OCI-LY3 (cell line): ENCODE measurements around the gene SELENOS.
A peak's percentile ranks its signal among the peaks of the same experiment; 100 is the strongest.

Experiments used
- H2AFZ ChIP-seq: fragments of 200-600, 300-600 bp; shearing (Covaris generic); 2 replicates; pipeline ENCODE4 v1.6.0; 2014; ENCODE audit warnings: antibody characterized with exemption, low read depth, low read length
- H3K27ac ChIP-seq: fragments of 200-600, 300-600 bp; sonication (generic); 2 replicates; pipeline ENCODE4 v1.5.1; 2014; ENCODE audit warnings: mild to moderate bottlenecking, low read length, moderate library complexity, mixed read lengths
- H3K27me3 ChIP-seq: fragments of 200-600, 300-600 bp; sonication (generic); 2 replicates; pipeline ENCODE4 v1.6.1; 2014; ENCODE audit warnings: low read depth, low read length, mixed read lengths
- H3K36me3 ChIP-seq: fragments of 200-600, 300-600 bp; sonication (generic); replicated peaks from 2 replicates; pipeline ENCODE3; 2014; ENCODE audit warnings: low read depth, low read length, mixed read lengths
- H3K4me1 ChIP-seq: fragments of 300-600, 200-600 bp; sonication (generic); 2 replicates; pipeline ENCODE4 v1.6.1; 2014; ENCODE audit warnings: low read length, mixed read lengths
- H3K4me2 ChIP-seq: fragments of 200-600, 300-600 bp; sonication (generic); 2 replicates; pipeline ENCODE4 v1.6.1; 2014; ENCODE audit warnings: low read length, mixed read lengths
- H3K4me3 ChIP-seq: fragments of 300-600, 200-600 bp; sonication (generic); 2 replicates; pipeline ENCODE4 v1.5.1; 2014; ENCODE audit warnings: antibody characterized with exemption, mild to moderate bottlenecking, low read length, moderate library complexity
- H3K79me2 ChIP-seq: fragments of 300-600, 200-600 bp; shearing (Covaris generic); 2 replicates; pipeline ENCODE4 v1.6.1; 2014; ENCODE audit warnings: mild to moderate bottlenecking, low read length, mixed read lengths
- H3K9ac ChIP-seq: fragments of 300-600, 200-600 bp; shearing (Covaris generic); 2 replicates; pipeline ENCODE4 v1.6.0; 2014; ENCODE audit warnings: mild to moderate bottlenecking, low read length, moderate library complexity
- H3K9me3 ChIP-seq: fragments of 200-600, 300-600 bp; shearing (Covaris generic); 2 replicates; pipeline ENCODE4 v1.6.1; 2014; ENCODE audit warnings: low read length, mixed read lengths; ENCODE audit not compliant: insufficient read depth
- H4K20me1 ChIP-seq: fragments of 200-600, 300-600 bp; sonication (generic); 2 replicates; pipeline ENCODE4 v1.6.1; 2016; ENCODE audit warnings: low read length, mixed read lengths; ENCODE audit not compliant: insufficient read depth
- EZH2phosphoT487 ChIP-seq: fragments of 200-600 bp; shearing (Covaris generic); IDR thresholded peaks from 2 replicates; pipeline ENCODE4 v1.6.1; 2018; ENCODE audit warnings: antibody characterized with exemption, mixed run types, low read depth
- TF ChIP-seq, protein P1 (sequence below): fragments of 200-600, 300-600 bp; sonication (generic); IDR thresholded peaks from 2 replicates; pipeline ENCODE4 v1.5.1; 2014; ENCODE audit warnings: antibody characterized with exemption, low read length, low read depth

SELENOS gene

DNA sequence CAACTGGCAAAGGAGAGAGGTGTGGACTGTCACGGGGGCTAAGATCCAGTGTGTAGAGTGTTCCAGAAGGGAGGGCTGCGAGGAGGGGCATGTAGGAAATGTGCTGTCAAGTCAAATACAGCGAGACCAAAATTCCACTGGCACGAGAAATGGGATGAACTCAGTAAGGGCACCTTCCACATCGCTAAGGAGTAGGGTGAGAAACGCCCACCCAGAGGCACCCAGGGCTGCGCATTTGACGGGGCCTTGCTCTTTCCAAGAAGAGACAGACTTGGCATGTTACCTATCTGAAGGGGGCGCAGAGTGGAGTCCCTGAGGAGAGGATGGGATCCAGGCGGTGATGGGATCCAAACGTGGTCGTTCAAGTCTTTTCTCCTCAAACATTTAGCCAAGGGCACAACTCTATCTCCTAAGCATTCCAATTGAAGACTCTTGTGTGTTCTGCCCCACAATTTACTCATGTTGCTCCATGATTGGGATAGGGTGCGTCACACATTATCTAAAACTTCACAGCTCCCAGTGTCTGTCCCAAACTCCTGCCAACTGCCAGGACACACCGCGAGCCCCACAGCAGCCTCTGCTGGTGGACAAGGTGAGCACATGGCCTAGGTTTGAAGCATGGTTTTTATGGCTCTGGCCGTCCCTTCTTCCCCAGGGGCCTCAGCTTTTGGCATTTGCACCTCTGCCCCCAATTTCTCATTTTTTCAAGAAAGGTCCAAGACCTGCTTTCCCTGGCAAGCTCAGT, 7.6 kb downstream of the SELENOS start:
- Histone ChIP-seq H3K79me2 (no peaks in the 10 kb centered on the region), H3K9ac (no peak overlapping the region), H3K4me3 (no peak overlapping the region), H3K9me3 (no peaks in the 10 kb centered on the region), H3K36me3 (peaks cover 52% of the 10 kb centered on the region), H2AFZ (no peak overlapping the region), H3K27ac (no peak overlapping the region), H4K20me1 (peaks cover 10% of the 10 kb centered on the region), H3K27me3 (no peaks in the 10 kb centered on the region), H3K4me2 (no peak overlapping the region), H3K4me1 (peaks cover 5% of the 10 kb centered on the region)
- TF ChIP-seq EZH2phosphoT487, result no peak
- TF ChIP-seq, protein P1, sequence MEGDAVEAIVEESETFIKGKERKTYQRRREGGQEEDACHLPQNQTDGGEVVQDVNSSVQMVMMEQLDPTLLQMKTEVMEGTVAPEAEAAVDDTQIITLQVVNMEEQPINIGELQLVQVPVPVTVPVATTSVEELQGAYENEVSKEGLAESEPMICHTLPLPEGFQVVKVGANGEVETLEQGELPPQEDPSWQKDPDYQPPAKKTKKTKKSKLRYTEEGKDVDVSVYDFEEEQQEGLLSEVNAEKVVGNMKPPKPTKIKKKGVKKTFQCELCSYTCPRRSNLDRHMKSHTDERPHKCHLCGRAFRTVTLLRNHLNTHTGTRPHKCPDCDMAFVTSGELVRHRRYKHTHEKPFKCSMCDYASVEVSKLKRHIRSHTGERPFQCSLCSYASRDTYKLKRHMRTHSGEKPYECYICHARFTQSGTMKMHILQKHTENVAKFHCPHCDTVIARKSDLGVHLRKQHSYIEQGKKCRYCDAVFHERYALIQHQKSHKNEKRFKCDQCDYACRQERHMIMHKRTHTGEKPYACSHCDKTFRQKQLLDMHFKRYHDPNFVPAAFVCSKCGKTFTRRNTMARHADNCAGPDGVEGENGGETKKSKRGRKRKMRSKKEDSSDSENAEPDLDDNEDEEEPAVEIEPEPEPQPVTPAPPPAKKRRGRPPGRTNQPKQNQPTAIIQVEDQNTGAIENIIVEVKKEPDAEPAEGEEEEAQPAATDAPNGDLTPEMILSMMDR, result peak; percentile 38

DNA sequence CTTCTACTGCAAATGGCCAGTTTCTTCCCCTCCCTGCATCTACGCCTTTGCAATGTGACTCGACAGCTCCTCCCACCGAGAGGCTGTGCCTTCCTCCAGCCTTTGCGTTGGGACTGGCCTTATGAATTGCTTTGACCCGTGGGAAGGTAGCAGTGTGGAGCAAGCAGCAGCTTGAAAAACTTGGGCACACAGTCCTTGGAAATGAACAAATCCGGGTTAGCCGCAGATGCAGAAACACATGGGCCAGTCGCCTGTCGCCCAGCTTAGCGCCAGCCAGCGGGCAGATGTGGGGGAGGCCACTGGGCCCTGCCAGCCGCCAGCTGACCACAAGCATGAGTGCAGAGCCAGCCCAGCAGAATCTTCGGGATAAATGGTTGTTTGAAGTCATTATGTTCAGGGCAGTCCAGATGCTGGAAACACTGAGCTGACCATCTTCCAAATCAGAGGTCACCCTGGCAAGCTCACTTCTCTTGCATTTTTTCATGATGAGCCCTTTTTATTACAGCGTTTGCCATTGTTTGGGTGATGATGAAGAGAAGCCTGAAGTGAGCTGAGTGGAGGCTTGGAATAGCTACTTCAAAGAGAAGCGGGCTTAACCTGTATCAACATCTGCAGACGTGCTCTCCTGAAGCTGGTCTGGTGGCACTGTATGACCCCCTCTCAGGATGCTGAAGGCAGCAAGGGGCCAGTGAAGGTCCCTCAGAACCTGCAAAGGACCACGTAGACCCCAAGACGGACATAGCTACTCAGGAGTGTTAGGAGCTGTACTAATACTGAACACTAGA, 9.8 kb downstream of the SELENOS start:
- no peak overlapping the region for H3K9ac ChIP-seq
- no peak overlapping the region for H2AFZ ChIP-seq
- H3K36me3 ChIP-seq, result peaks cover 31% of the 10 kb centered on the region
- no peak overlapping the region for H3K27ac ChIP-seq
- H3K9me3 ChIP-seq, result no peaks in the 10 kb centered on the region
- no peak overlapping the region for H3K4me2 ChIP-seq
- H3K79me2 ChIP-seq, result no peaks in the 10 kb centered on the region
- no peak overlapping the region for H3K4me3 ChIP-seq
- TF ChIP-seq, protein P1, result no peak
- TF ChIP-seq EZH2phosphoT487, result no peak
- H3K4me1 ChIP-seq, result peaks cover 4% of the 10 kb centered on the region; the same call in 1 of the 2 replicates
- H3K27me3 ChIP-seq, result 0 out of 2 replicates have a peak, but pooled peaks cover 3% of the 10 kb centered on the region
- H4K20me1 ChIP-seq, result no peaks in the 10 kb centered on the region

DNA sequence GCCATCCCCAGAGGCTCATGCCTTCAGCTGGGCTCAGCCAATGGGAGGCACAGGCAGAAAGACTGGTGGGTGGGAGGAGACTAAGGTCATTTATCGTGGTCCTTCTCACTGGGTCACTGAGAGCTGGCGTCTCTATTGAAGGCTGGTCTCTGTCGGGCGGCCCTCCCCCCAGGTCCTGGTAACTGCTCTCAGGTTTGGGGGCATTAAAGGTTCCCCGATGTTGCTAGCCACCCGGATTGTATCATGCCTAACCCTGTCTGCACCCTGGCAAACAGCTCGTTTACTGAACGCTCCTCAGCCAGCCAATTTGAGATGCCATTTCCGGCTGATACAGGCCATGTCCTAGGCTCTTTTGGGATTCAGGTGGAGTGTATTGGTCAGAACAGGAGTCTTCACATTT, 10.5 kb downstream of the SELENOS start:
- 0 out of 2 replicates have a peak, but pooled peaks cover 3% of the 10 kb centered on the region for H3K27me3 ChIP-seq
- H3K4me2 ChIP-seq, result no peak overlapping the region
- no peak overlapping the region for H2AFZ ChIP-seq
- H3K9me3 ChIP-seq, result no peaks in the 10 kb centered on the region
- peaks cover 23% of the 10 kb centered on the region for H3K36me3 ChIP-seq
- peaks cover 4% of the 10 kb centered on the region; the same call in 1 of the 2 replicates for H3K4me1 ChIP-seq
- H3K79me2 ChIP-seq, result no peaks in the 10 kb centered on the region
- H3K9ac ChIP-seq, result no peak overlapping the region
- no peak overlapping the region for H3K27ac ChIP-seq
- H4K20me1 ChIP-seq, result no peaks in the 10 kb centered on the region
- no peak for TF ChIP-seq EZH2phosphoT487
- TF ChIP-seq, protein P1, result no peak
- no peak overlapping the region for H3K4me3 ChIP-seq

DNA sequence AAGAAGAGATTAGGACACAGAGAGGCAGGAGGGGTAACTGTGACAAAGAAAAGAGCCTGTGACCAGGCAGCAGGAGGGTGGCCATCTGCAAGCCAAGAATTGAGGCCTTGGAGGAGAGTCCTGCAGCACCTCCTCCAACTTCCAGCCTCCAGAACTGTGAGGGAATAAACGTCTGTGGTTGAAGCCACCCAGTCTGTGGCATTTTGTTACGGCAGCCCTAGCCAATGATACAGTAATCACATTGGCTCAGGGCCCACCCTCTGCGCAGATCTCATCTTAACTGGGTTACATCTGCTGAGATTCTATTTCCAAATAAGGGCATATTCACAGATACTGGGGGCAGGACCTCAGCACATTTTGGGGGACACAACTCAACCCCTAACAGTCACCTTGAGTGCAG, 11.3 kb downstream of the SELENOS start:
- Histone ChIP-seq H3K4me1 (peaks cover 4% of the 10 kb centered on the region; the same call in 1 of the 2 replicates), H2AFZ (no peak overlapping the region), H4K20me1 (no peaks in the 10 kb centered on the region), H3K27ac (no peak overlapping the region), H3K4me3 (no peak overlapping the region), H3K9me3 (no peaks in the 10 kb centered on the region), H3K36me3 (peaks cover 16% of the 10 kb centered on the region), H3K4me2 (no peak overlapping the region), H3K27me3 (peaks cover 6% of the 10 kb centered on the region; the same call in 1 of the 2 replicates), H3K79me2 (no peaks in the 10 kb centered on the region), H3K9ac (no peak overlapping the region)
- TF ChIP-seq, protein P1, result no peak
- TF ChIP-seq EZH2phosphoT487, result no peak
